Muscle layer of duodenum (tissue), 2 donors: Measurements from ENCODE around the gene FADS2.

Experiments used
- H3K27ac ChIP-seq: one replicate; pipeline ENCODE4 v1.7.0; 2013; ENCODE audit warnings: mild to moderate bottlenecking, low read length
- H3K27me3 ChIP-seq: one replicate; pipeline ENCODE4 v1.7.0; 2013; ENCODE audit warnings: low read depth, mild to moderate bottlenecking, control low read depth, low read length
- H3K36me3 ChIP-seq, 2 donors: one replicate each; pipeline ENCODE4 v1.7.0; 2013; ENCODE audit warnings: low read length in 2 of 2, control low read depth in 1 of 2, mild to moderate bottlenecking in 1 of 2; ENCODE audit not compliant: insufficient read depth in 2 of 2, control insufficient read depth in 1 of 2
- H3K4me1 ChIP-seq, 2 donors: one replicate each; pipeline ENCODE4 v1.7.0; 2013; ENCODE audit warnings: low read length in 2 of 2, mild to moderate bottlenecking in 2 of 2, control low read depth in 1 of 2, moderate library complexity in 1 of 2; ENCODE audit not compliant: insufficient read depth in 2 of 2, control insufficient read depth in 1 of 2
- H3K4me3 ChIP-seq, 2 donors: one replicate each; pipeline ENCODE4 v1.7.0; 2013; ENCODE audit warnings: low read length in 2 of 2, low read depth in 1 of 2, mild to moderate bottlenecking in 1 of 2
- H3K9me3 ChIP-seq, 2 donors: one replicate each; pipeline ENCODE4 v1.7.0; 2013; ENCODE audit warnings: low read length in 2 of 2, control low read depth in 1 of 2, mild to moderate bottlenecking in 1 of 2; ENCODE audit not compliant: control insufficient read depth in 1 of 2
- donor health status: healthy.

The FADS2 gene

GRCh38 chr11:61840371-61840770 lies 12.3 kb downstream of the FADS2 start:
- H3K27ac ChIP-seq, result no peak overlapping the region
- peaks cover 7 to 19% of the 10 kb centered on the region in 2 donors for H3K36me3 ChIP-seq
- H3K9me3 ChIP-seq, result no peaks in the 10 kb centered on the region
- H3K4me3 ChIP-seq, result no peak overlapping the region
- no peaks in the 10 kb centered on the region for H3K27me3 ChIP-seq
- H3K4me1 ChIP-seq, result no peaks in the 10 kb centered on the region

- H3K4me1 ChIP-seq, result no peaks in the 10 kb centered on the region
- no peak overlapping the region for H3K27ac ChIP-seq
- H3K27me3 ChIP-seq, result no peaks in the 10 kb centered on the region
- peaks cover 7 to 19% of the 10 kb centered on the region in 2 donors for H3K36me3 ChIP-seq
- no peaks in the 10 kb centered on the region for H3K9me3 ChIP-seq
- no peak overlapping the region for H3K4me3 ChIP-seq
These were observed 13.8 kb downstream of the FADS2 start for GRCh38 chr11:61841636-61842527.

GRCh38 chr11:61842528-61842820 lies 14.4 kb downstream of the FADS2 start:
- Histone ChIP-seq H3K27ac (no peak overlapping the region), H3K9me3 (no peaks in the 10 kb centered on the region), H3K36me3 (peaks cover 7 to 20% of the 10 kb centered on the region in 2 donors), H3K4me3 (no peak overlapping the region), H3K27me3 (no peaks in the 10 kb centered on the region), H3K4me1 (no peaks in the 10 kb centered on the region)

GRCh38 chr11:61844909-61845565 lies 16.9 kb downstream of the FADS2 start:
- Histone ChIP-seq H3K4me1 (no peaks in the 10 kb centered on the region), H3K36me3 (peaks cover 13 to 27% of the 10 kb centered on the region in 2 donors), H3K4me3 (no peak overlapping the region), H3K9me3 (no peaks in the 10 kb centered on the region), H3K27me3 (no peaks in the 10 kb centered on the region), H3K27ac (no peak overlapping the region)

GRCh38 chr11:61846362-61847020 lies 18.4 kb downstream of the FADS2 start:
- no peak overlapping the region for H3K4me3 ChIP-seq
- no peaks in the 10 kb centered on the region for H3K27me3 ChIP-seq
- H3K4me1 ChIP-seq, result no peaks in the 10 kb centered on the region
- no peak overlapping the region for H3K27ac ChIP-seq
- peaks cover 13 to 20% of the 10 kb centered on the region in 2 donors for H3K36me3 ChIP-seq
- no peaks in the 10 kb centered on the region for H3K9me3 ChIP-seq

GRCh38 chr11:61847914-61848581 lies 19.9 kb downstream of the FADS2 start:
- H3K27me3 ChIP-seq, result no peaks in the 10 kb centered on the region
- H3K36me3 ChIP-seq, result peaks cover 7 to 13% of the 10 kb centered on the region in 2 donors
- H3K27ac ChIP-seq, result no peak overlapping the region

GRCh38 chr11:61848631-61849030 lies 20.5 kb downstream of the FADS2 start:
- H3K27ac ChIP-seq, result no peak overlapping the region
- no peak overlapping the region for H3K4me3 ChIP-seq
- no peaks in the 10 kb centered on the region for H3K27me3 ChIP-seq
- H3K9me3 ChIP-seq, result no peaks in the 10 kb centered on the region
- peaks cover 9 to 13% of the 10 kb centered on the region in 2 donors for H3K36me3 ChIP-seq
- no peaks in the 10 kb centered on the region for H3K4me1 ChIP-seq

More at GRCh38 chr11:61847914-61848581, 19.9 kb downstream of the FADS2 start:
- Histone ChIP-seq H3K4me3 (no peak overlapping the region), H3K9me3 (no peaks in the 10 kb centered on the region), H3K4me1 (no peaks in the 10 kb centered on the region)

GRCh38 chr11:61850687-61851086 lies 22.6 kb downstream of the FADS2 start:
- Histone ChIP-seq H3K4me1 (no peaks in the 10 kb centered on the region), H3K27me3 (no peaks in the 10 kb centered on the region), H3K36me3 (peaks cover 13 to 15% of the 10 kb centered on the region in 2 donors), H3K9me3 (no peaks in the 10 kb centered on the region), H3K27ac (no peak overlapping the region), H3K4me3 (no peak overlapping the region)

GRCh38 chr11:61851113-61851899 lies 23.2 kb downstream of the FADS2 start:
- Histone ChIP-seq H3K36me3 (peaks cover 13 to 15% of the 10 kb centered on the region in 2 donors), H3K27ac (no peak overlapping the region), H3K9me3 (no peaks in the 10 kb centered on the region), H3K4me1 (no peaks in the 10 kb centered on the region), H3K27me3 (no peaks in the 10 kb centered on the region), H3K4me3 (no peak overlapping the region)

- H3K4me1 ChIP-seq, result no peaks in the 10 kb centered on the region
- no peaks in the 10 kb centered on the region for H3K9me3 ChIP-seq
- no peak overlapping the region for H3K27ac ChIP-seq
- no peaks in the 10 kb centered on the region for H3K27me3 ChIP-seq
- peaks cover 13 to 15% of the 10 kb centered on the region in 2 donors for H3K36me3 ChIP-seq
- H3K4me3 ChIP-seq, result no peak overlapping the region
These were observed 23.8 kb downstream of the FADS2 start for GRCh38 chr11:61851900-61852295.
